Immature natural killer cell (primary cell): ENCODE measurements around the gene RANBP3. TPM values are rescaled to one million over a fixed set of nuclear protein-coding genes. Genes with fewer than 3 reads are reported as not detected.
"Not testable (repeated sequence)": the region's sequence is repeated elsewhere in the genome, so short reads cannot be mapped to it uniquely, and the experiment has no call there.

Source experiments
- DNase-seq, 3 donors: peaks; one replicate each; pipeline ENCODE4 v3.0.0; 2022; ENCODE audit warnings: mixed read lengths in 1 of 3
- H3K27ac Mint-ChIP-seq, 6 donors: one replicate each; pipeline ENCODE4 v1.8.0; 2020; ENCODE audit warnings: mixed read lengths in 6 of 6, mild to moderate bottlenecking in 5 of 6, inconsistent platforms in 4 of 6, moderate library complexity in 3 of 6
- H3K27me3 Mint-ChIP-seq, 3 donors: one replicate each; pipeline ENCODE4 v1.8.0; 2020 to 2021; ENCODE audit warnings: low read depth in 3 of 3, mild to moderate bottlenecking in 3 of 3, mixed read lengths in 3 of 3, moderate library complexity in 3 of 3, inconsistent platforms in 1 of 3
- H3K36me3 Mint-ChIP-seq, 3 donors: one replicate each; pipeline ENCODE4 v1.8.0; 2020; ENCODE audit warnings: mixed read lengths in 3 of 3, inconsistent platforms in 2 of 3, mild to moderate bottlenecking in 2 of 3
- H3K4me1 Mint-ChIP-seq, 2 donors: one replicate each; pipeline ENCODE4 v1.8.0; 2020; ENCODE audit warnings: inconsistent platforms in 2 of 2, mild to moderate bottlenecking in 2 of 2, mixed read lengths in 2 of 2, moderate library complexity in 1 of 2
- H3K4me3 Mint-ChIP-seq, 5 donors: one replicate each; pipeline ENCODE4 v1.8.0; 2020; ENCODE audit warnings: mild to moderate bottlenecking in 5 of 5, mixed read lengths in 5 of 5, inconsistent platforms in 3 of 5, moderate library complexity in 3 of 5
- H3K9me3 Mint-ChIP-seq, 6 donors: one replicate each; pipeline ENCODE4 v1.8.0; 2020; ENCODE audit warnings: mild to moderate bottlenecking in 6 of 6, mixed read lengths in 6 of 6, inconsistent platforms in 4 of 6, moderate library complexity in 3 of 6
- polyA plus RNA-seq, 3 donors: library from polyadenylated mRNA; unstranded; fragments of 300-500 nt; fragmentation: Illumina TruSeq; gene quantifications; one replicate each; pipeline ENCODE4 v1.2.3, GENCODE V29; 2021

The RANBP3 gene
- polyA plus RNA-seq, 3 donors from 2014 or later: 3.2 to 14.5 (median 4.4) TPM

- Mint-ChIP-seq H3K36me3 (peaks cover 0 to 3% (median 0%) of the 10 kb centered on the region in 3 donors), H3K9me3 (no peaks in the 10 kb centered on the region), H3K27me3 (peaks cover 2% of the 10 kb centered on the region in 3 donors), H3K4me1 (peaks cover 9 to 11% of the 10 kb centered on the region in 2 donors), H3K4me3 (no peak overlapping the region), H3K27ac (no peak overlapping the region)
- no peak for DNase-seq
These were observed 81.4 kb downstream of the RANBP3 start for GRCh38 chr19:5896365-5897076.

GRCh38 chr19:5895890-5896289, 82.0 kb downstream of the RANBP3 start:
- peaks cover 0 to 2% (median under 1%) of the 10 kb centered on the region in 3 donors for H3K27me3 Mint-ChIP-seq
- no peak overlapping the region for H3K4me3 Mint-ChIP-seq
- H3K9me3 Mint-ChIP-seq: no peaks in the 10 kb centered on the region
- DNase-seq: no peak
- peaks cover 4 to 6% of the 10 kb centered on the region in 2 donors for H3K4me1 Mint-ChIP-seq
- no peak overlapping the region for H3K27ac Mint-ChIP-seq
- H3K36me3 Mint-ChIP-seq: peaks cover 0 to 3% (median 0%) of the 10 kb centered on the region in 3 donors

- DNase-seq: no peak
- Mint-ChIP-seq H3K27me3 (peaks cover 0 to 2% (median 0%) of the 10 kb centered on the region in 3 donors), H3K9me3 (no peaks in the 10 kb centered on the region), H3K4me1 (peaks cover 3 to 4% of the 10 kb centered on the region in 2 donors), H3K36me3 (peaks cover 0 to 3% (median 0%) of the 10 kb centered on the region in 3 donors), H3K4me3 (no peak overlapping the region), H3K27ac (no peak overlapping the region)
These were observed 82.5 kb downstream of the RANBP3 start for GRCh38 chr19:5895409-5895808.

GRCh38 chr19:5894704-5895349, 83.1 kb downstream of the RANBP3 start:
- no peak for DNase-seq
- Mint-ChIP-seq H3K27me3 (peaks cover 0 to 2% (median 0%) of the 10 kb centered on the region in 3 donors), H3K36me3 (peaks cover 0 to 3% (median 0%) of the 10 kb centered on the region in 3 donors), H3K4me3 (no peak overlapping the region), H3K9me3 (no peaks in the 10 kb centered on the region), H3K27ac (no peak overlapping the region), H3K4me1 (no peaks in the 10 kb centered on the region)

GRCh38 chr19:5893907-5894703, 83.8 kb downstream of the RANBP3 start:
- no peak for DNase-seq

GRCh38 chr19:5893296-5893903, 84.5 kb downstream of the RANBP3 start:
- peaks cover 0 to 4% (median 4%) of the 10 kb centered on the region in 3 donors for H3K27me3 Mint-ChIP-seq
- DNase-seq: no peak
- H3K36me3 Mint-ChIP-seq: peaks cover 0 to 3% (median 0%) of the 10 kb centered on the region in 3 donors
- H3K27ac Mint-ChIP-seq: no peak overlapping the region
- no peak overlapping the region for H3K4me3 Mint-ChIP-seq
- H3K4me1 Mint-ChIP-seq: no peaks in the 10 kb centered on the region
- H3K9me3 Mint-ChIP-seq: no peaks in the 10 kb centered on the region

More at GRCh38 chr19:5893907-5894703, 83.8 kb downstream of the RANBP3 start:
- Mint-ChIP-seq H3K36me3 (peaks cover 0 to 3% (median 0%) of the 10 kb centered on the region in 3 donors), H3K4me3 (no peak overlapping the region), H3K9me3 (no peaks in the 10 kb centered on the region), H3K27ac (no peak overlapping the region), H3K27me3 (peaks cover 0 to 4% (median 2%) of the 10 kb centered on the region in 3 donors), H3K4me1 (no peaks in the 10 kb centered on the region)

GRCh38 chr19:5892772-5893275, 85.1 kb downstream of the RANBP3 start:
- H3K27me3 Mint-ChIP-seq: peaks cover 0 to 4% (median 4%) of the 10 kb centered on the region in 3 donors
- H3K4me3 Mint-ChIP-seq: no peak overlapping the region
- H3K27ac Mint-ChIP-seq: peak overlapping the region in 1 of 6 donors; percentile 22

GRCh38 chr19:5891938-5892771, 85.8 kb downstream of the RANBP3 start:
- DNase-seq: peak in 1 of 3 donors; percentile 14
- no peaks in the 10 kb centered on the region for H3K9me3 Mint-ChIP-seq
- peak overlapping the region in 1 of 6 donors; percentile 22 for H3K27ac Mint-ChIP-seq
- H3K4me3 Mint-ChIP-seq: no peak overlapping the region
- peaks cover 0 to 3% (median 0%) of the 10 kb centered on the region in 3 donors for H3K36me3 Mint-ChIP-seq
- H3K4me1 Mint-ChIP-seq: no peaks in the 10 kb centered on the region
- peaks cover 0 to 4% (median 4%) of the 10 kb centered on the region in 3 donors for H3K27me3 Mint-ChIP-seq

More at GRCh38 chr19:5892772-5893275, 85.1 kb downstream of the RANBP3 start:
- Mint-ChIP-seq H3K4me1 (no peaks in the 10 kb centered on the region), H3K9me3 (no peaks in the 10 kb centered on the region), H3K36me3 (peaks cover 0 to 3% (median 0%) of the 10 kb centered on the region in 3 donors)
- no peak for DNase-seq

GRCh38 chr19:5891572-5891937, 86.4 kb downstream of the RANBP3 start:
- Mint-ChIP-seq H3K4me3 (no peak overlapping the region), H3K36me3 (peaks cover 0 to 3% (median 0%) of the 10 kb centered on the region in 3 donors), H3K27me3 (peaks cover 0 to 4% (median 4%) of the 10 kb centered on the region in 3 donors), H3K4me1 (no peaks in the 10 kb centered on the region), H3K27ac (no peak overlapping the region), H3K9me3 (no peaks in the 10 kb centered on the region)
- no peak for DNase-seq

GRCh38 chr19:5890099-5890498, 87.8 kb downstream of the RANBP3 start:
- Mint-ChIP-seq H3K36me3 (no peaks in the 10 kb centered on the region), H3K27ac (no peak overlapping the region), H3K27me3 (peaks cover 0 to 4% (median 4%) of the 10 kb centered on the region in 3 donors), H3K9me3 (no peaks in the 10 kb centered on the region), H3K4me3 (no peak overlapping the region), H3K4me1 (no peaks in the 10 kb centered on the region)
- DNase-seq: no peak

- no peak for DNase-seq
- Mint-ChIP-seq H3K36me3 (no peaks in the 10 kb centered on the region), H3K9me3 (no peaks in the 10 kb centered on the region), H3K27me3 (peaks cover 0 to 4% (median 4%) of the 10 kb centered on the region in 3 donors), H3K4me1 (no peaks in the 10 kb centered on the region), H3K4me3 (no peak overlapping the region), H3K27ac (no peak overlapping the region)
These were observed 88.5 kb downstream of the RANBP3 start for GRCh38 chr19:5889288-5889971.

GRCh38 chr19:5884065-5884811, 93.7 kb downstream of the RANBP3 start:
- H3K36me3 Mint-ChIP-seq: not testable (repeated sequence)

More at GRCh38 chr19:5884065-5884811, 93.7 kb downstream of the RANBP3 start:
- not testable (repeated sequence) for H3K27me3 Mint-ChIP-seq, H3K4me1 Mint-ChIP-seq, H3K4me3 Mint-ChIP-seq, H3K9me3 Mint-ChIP-seq, DNase-seq, H3K27ac Mint-ChIP-seq
